NB4 (cell line): Measurements from ENCODE around the gene CLTA.

Experiments
- CTCF ChIP-seq: IDR thresholded peaks from one replicate; pipeline ENCODE4 v1.5.1; 2012; ENCODE audit warnings: low read depth, low read length
- MAX ChIP-seq: IDR thresholded peaks from 2 replicates; pipeline ENCODE4 v1.6.1; 2011; ENCODE audit warnings: low read depth, low read length
- MYC ChIP-seq: IDR thresholded peaks from 2 replicates; pipeline ENCODE4 v1.6.1; 2011; ENCODE audit warnings: low read depth, low read length
- POLR2A ChIP-seq: IDR thresholded peaks from 2 replicates; pipeline ENCODE4 v1.6.1; 2011; ENCODE audit warnings: mild to moderate bottlenecking; ENCODE audit not compliant: insufficient read length; ENCODE audit errors: extremely low read depth

- TF ChIP-seq MYC = no peak
- no peak for TF ChIP-seq CTCF
- no peak for TF ChIP-seq POLR2A
- TF ChIP-seq MAX = no peak
Observed at GRCh38 chr9:36213989-36214388, 23.3 kb downstream of the CLTA start.
